Measurements from ENCODE around the gene ZMYND10.

ZMYND10 gene

GRCh38 chr3:50370594-50370993 is 25.1 kb upstream of the ZMYND10 start:
- no peak for DNase-seq

- DNase-seq, result no peak
These were observed 23.6 kb upstream of the ZMYND10 start for GRCh38 chr3:50369012-50369670.

GRCh38 chr3:50365842-50366220 is 20.3 kb upstream of the ZMYND10 start:
- DNase-seq, result peak in 1 of 6 experiments; percentile 39

GRCh38 chr3:50365080-50365841 is 19.7 kb upstream of the ZMYND10 start:
- DNase-seq, result peak; percentile 90 to 95 (median 93)

- no peak for DNase-seq
These were observed 19.1 kb upstream of the ZMYND10 start for GRCh38 chr3:50364573-50365079.

GRCh38 chr3:50359760-50360110 is 14.2 kb upstream of the ZMYND10 start:
- no peak for DNase-seq

- peak; percentile 84 to 96 (median 94) for DNase-seq
These were observed 13.6 kb upstream of the ZMYND10 start, which contains the start of gene TMEM115 for GRCh38 chr3:50358911-50359759. TMEM115 (minus strand) TSS chr3:50359521; CDS start chr3:50359063, 458 bp downstream.

GRCh38 chr3:50358355-50358910 is 12.9 kb upstream of the ZMYND10 start:
- no peak for DNase-seq

- DNase-seq, result no peak
These were observed 11.9 kb upstream of the ZMYND10 start for GRCh38 chr3:50357481-50357880.

GRCh38 chr3:50356553-50356952 is 11.0 kb upstream of the ZMYND10 start:
- DNase-seq, result no peak

GRCh38 chr3:50355829-50356552 is 10.5 kb upstream of the ZMYND10 start:
- DNase-seq, result no peak

GRCh38 chr3:50354850-50355249 is 9.3 kb upstream of the ZMYND10 start:
- no peak for DNase-seq

GRCh38 chr3:50354186-50354764 is 8.7 kb upstream of the ZMYND10 start:
- DNase-seq, result no peak

GRCh38 chr3:50353245-50354004 is 7.9 kb upstream of the ZMYND10 start:
- no peak for DNase-seq

- DNase-seq, result no peak
These were observed 7.2 kb upstream of the ZMYND10 start for GRCh38 chr3:50352781-50353180.

- no peak for DNase-seq
These were observed 5.8 kb upstream of the ZMYND10 start for GRCh38 chr3:50351323-50351697.

GRCh38 chr3:50350527-50351322 is 5.2 kb upstream of the ZMYND10 start, which contains the start of the genes CYB561D2 and NPRL2:
CYB561D2 (plus strand) TSS chr3:50350862; CDS start chr3:50351434, 572 bp downstream.
NPRL2 (minus strand) TSS chr3:50350775; CDS start chr3:50350652, 123 bp downstream.
- peak; percentile 97 to 99 (median 98) for DNase-seq

GRCh38 chr3:50350213-50350526 is 4.6 kb upstream of the ZMYND10 start:
- DNase-seq, result no peak

GRCh38 chr3:50347187-50347813 is 1.8 kb upstream of the ZMYND10 start:
- DNase-seq, result peak; percentile 45 to 71 (median 66)

GRCh38 chr3:50345008-50345407 is 524 bp downstream of the ZMYND10 start:
- no peak for DNase-seq
